Renal cortex interstitium (tissue), 11 donors: ENCODE measurements around the gene CTDSPL2. TPM values are rescaled to one million over a fixed set of nuclear protein-coding genes. Genes with fewer than 3 reads are reported as not detected.
"Not testable (repeated sequence)": the region's sequence is repeated elsewhere in the genome, so short reads cannot be mapped to it uniquely, and the experiment has no call there.

Source experiments
- DNase-seq, 11 donors: peaks; one replicate each; pipeline ENCODE4 v3.0.0-alpha.2; 2013; ENCODE audit warnings: low read depth in 9 of 11, low spot score in 4 of 11; ENCODE audit errors: extremely low read depth in 1 of 11
- polyA plus RNA-seq, 3 donors: library from polyadenylated mRNA; unstranded; fragments of 120-200 nt; gene quantifications; one replicate each; pipeline ENCODE4 v1.2.1, GENCODE V29; 2013; ENCODE audit not compliant: insufficient read length in 3 of 3

The CTDSPL2 gene
- polyA plus RNA-seq, 3 donors = 56.7 to 70.1 (median 58.7) TPM

GRCh38 chr15:44453578-44454283 is 26.3 kb downstream of the CTDSPL2 start:
- not testable (repeated sequence) for DNase-seq

- DNase-seq = peak in 3 of 11 donors; percentile 2
These were observed 31.0 kb downstream of the CTDSPL2 start for GRCh38 chr15:44458429-44458828.

GRCh38 chr15:44468709-44469385 is 41.4 kb downstream of the CTDSPL2 start:
- DNase-seq = no peak

- no peak for DNase-seq
These were observed 44.5 kb downstream of the CTDSPL2 start for GRCh38 chr15:44471885-44472455.

- no peak for DNase-seq
These were observed 51.9 kb downstream of the CTDSPL2 start for GRCh38 chr15:44479343-44479742.

GRCh38 chr15:44482090-44482489 is 54.7 kb downstream of the CTDSPL2 start:
- no peak for DNase-seq

GRCh38 chr15:44485880-44486279 is 58.5 kb downstream of the CTDSPL2 start:
- DNase-seq = no peak

- peak in 2 of 11 donors; percentile 5 to 24 for DNase-seq
These were observed 62.0 kb downstream of the CTDSPL2 start for GRCh38 chr15:44489464-44489863.

- DNase-seq = no peak
These were observed 63.2 kb downstream of the CTDSPL2 start for GRCh38 chr15:44490622-44491021.

- no peak for DNase-seq
These were observed 64.6 kb downstream of the CTDSPL2 start for GRCh38 chr15:44492040-44492439.

GRCh38 chr15:44492672-44493071 is 65.2 kb downstream of the CTDSPL2 start:
- DNase-seq = no peak

GRCh38 chr15:44495562-44495961 is 68.1 kb downstream of the CTDSPL2 start:
- no peak for DNase-seq

GRCh38 chr15:44500555-44500954 is 73.1 kb downstream of the CTDSPL2 start:
- no peak for DNase-seq

GRCh38 chr15:44501768-44502366 is 74.4 kb downstream of the CTDSPL2 start:
- DNase-seq = peak in 6 of 11 donors; percentile 5 to 20 (median 15)

- DNase-seq = no peak
These were observed 89.0 kb downstream of the CTDSPL2 start for GRCh38 chr15:44516436-44516835.

GRCh38 chr15:44519537-44519936 is 92.1 kb downstream of the CTDSPL2 start:
- no peak for DNase-seq

- no peak for DNase-seq
These were observed 97.6 kb downstream of the CTDSPL2 start for GRCh38 chr15:44525018-44525417.

GRCh38 chr15:44527241-44527640 is 99.8 kb downstream of the CTDSPL2 start:
- DNase-seq = no peak

- DNase-seq = no peak
These were observed 102.6 kb downstream of the CTDSPL2 start for GRCh38 chr15:44529864-44530604.
